MM.1S (cell line): ENCODE results near the gene TTLL9.
A peak's percentile ranks its signal among the peaks of the same experiment; 100 is the strongest.

ENCODE experiments used
- DNase-seq: peaks from one replicate; pipeline ENCODE4 v3.0.0-alpha.2; 2015
- H2AFZ ChIP-seq: fragments of 300-600 bp; sonication (generic); 2 replicates; pipeline ENCODE4 v1.6.0; 2016; ENCODE audit warnings: antibody characterized with exemption, low read length
- H3F3A ChIP-seq: fragments of 300-600 bp; sonication (generic); 2 replicates; pipeline ENCODE4 v1.6.1; 2016; ENCODE audit warnings: mild to moderate bottlenecking, antibody characterized with exemption, low read length, moderate library complexity, mixed read lengths; ENCODE audit not compliant: insufficient read depth
- H3K27ac ChIP-seq: fragments of 300-600 bp; sonication (generic); 2 replicates; pipeline ENCODE4 v1.5.1; 2016; ENCODE audit warnings: mild to moderate bottlenecking, low read length
- H3K27me3 ChIP-seq: fragments of 300-600 bp; sonication (generic); replicated peaks from 2 replicates; pipeline ENCODE4 v1.6.0; 2016; ENCODE audit warnings: low read length; ENCODE audit not compliant: insufficient read depth
- H3K36me3 ChIP-seq: fragments of 300-600 bp; sonication (generic); replicated peaks from 2 replicates; pipeline ENCODE4 v1.6.1; 2016; ENCODE audit warnings: mild to moderate bottlenecking, low read length, mixed read lengths; ENCODE audit not compliant: insufficient read depth
- H3K4me1 ChIP-seq: fragments of 300-600 bp; sonication (generic); 2 replicates; pipeline ENCODE4 v1.6.1; 2016; ENCODE audit warnings: low read length, mixed read lengths
- H3K4me2 ChIP-seq: fragments of 300-600 bp; sonication (generic); 2 replicates; pipeline ENCODE4 v1.6.0; 2016; ENCODE audit warnings: low read depth, low read length
- H3K4me3 ChIP-seq: fragments of 300-600 bp; sonication (generic); 2 replicates; pipeline ENCODE4 v1.5.1; 2016; ENCODE audit warnings: low read length, mixed read lengths
- H3K79me2 ChIP-seq: fragments of 300-600 bp; sonication (generic); 2 replicates; pipeline ENCODE4 v1.6.1; 2016; ENCODE audit warnings: mixed run types, low read length, mixed read lengths
- H3K9ac ChIP-seq: fragments of 300-600 bp; sonication (generic); 2 replicates; pipeline ENCODE4 v1.6.1; 2016; ENCODE audit warnings: low read length, mixed read lengths
- H3K9me2 ChIP-seq: fragments of 300-600 bp; sonication (generic); replicated peaks from 2 replicates; pipeline ENCODE4 v1.6.1; 2016; ENCODE audit warnings: mild to moderate bottlenecking, low read length, mixed read lengths; ENCODE audit not compliant: insufficient read depth
- H3K9me3 ChIP-seq: fragments of 300-600 bp; sonication (generic); replicated peaks from 2 replicates; pipeline ENCODE4 v1.6.1; 2016; ENCODE audit warnings: mild to moderate bottlenecking, low read length, mixed read lengths; ENCODE audit not compliant: insufficient read depth
- H4K20me1 ChIP-seq: fragments of 300-600 bp; sonication (generic); 2 replicates; pipeline ENCODE4 v1.6.1; 2016; ENCODE audit warnings: mild to moderate bottlenecking, low read length, moderate library complexity, mixed read lengths; ENCODE audit not compliant: insufficient read depth
- EZH2 ChIP-seq: fragments of 300-600 bp; sonication (generic); optimal IDR thresholded peaks from 2 replicates; pipeline ENCODE3; 2017; ENCODE audit warnings: low read depth, mild to moderate bottlenecking, antibody characterized with exemption, low read length, mixed read lengths
- EZH2phosphoT487 ChIP-seq: fragments of 300-600 bp; sonication (generic); IDR thresholded peaks from 2 replicates; pipeline ENCODE4 v1.6.1; 2018; ENCODE audit warnings: antibody characterized with exemption, low read length
- TF ChIP-seq, protein P1 (sequence below): fragments of 300-600 bp; sonication (generic); IDR thresholded peaks from 2 replicates; pipeline ENCODE4 v1.5.1; 2016; ENCODE audit warnings: antibody characterized with exemption, low read length, mixed read lengths

The TTLL9 gene

DNA sequence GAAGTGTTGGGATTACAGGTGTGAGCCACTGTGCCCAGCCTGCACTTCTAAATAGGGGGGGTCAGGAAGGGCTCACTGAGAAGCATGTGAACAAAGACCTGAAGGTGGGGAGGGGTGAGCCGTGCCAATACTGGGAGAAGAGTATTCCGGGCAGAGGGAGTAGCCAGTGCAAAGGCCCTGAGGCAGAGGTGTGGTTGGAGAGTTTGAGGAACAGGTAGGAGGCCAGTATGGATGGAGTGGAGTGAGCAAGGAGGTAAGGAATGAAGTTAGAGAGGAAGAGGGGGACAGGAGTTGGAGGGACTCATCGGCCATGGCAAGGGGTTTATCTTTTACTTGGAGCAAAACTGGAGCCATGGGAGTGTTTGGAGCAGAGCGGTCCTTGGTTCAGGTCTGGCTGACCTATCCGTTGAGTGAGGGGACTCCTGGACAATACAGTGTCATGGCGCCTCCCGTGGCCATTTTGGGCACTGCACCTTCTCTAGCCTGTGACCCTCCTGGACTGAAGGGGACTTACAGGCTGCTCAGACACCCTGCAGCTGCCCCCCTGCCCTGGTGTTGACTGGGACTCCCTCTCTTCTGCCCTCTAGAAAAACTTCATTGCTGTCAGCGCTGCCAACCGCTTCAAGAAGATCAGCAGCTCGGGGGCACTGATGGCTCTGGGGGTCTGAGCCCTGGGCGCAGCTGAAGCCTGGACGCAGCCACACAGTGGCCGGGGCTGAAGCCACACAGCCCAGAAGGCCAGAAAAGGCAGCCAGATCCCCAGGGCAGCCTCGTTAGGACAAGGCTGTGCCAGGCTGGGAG is 37.1 kb upstream of the TTLL9 start:
- Histone ChIP-seq H3K4me2 (no peak overlapping the region), H3F3A (no peaks in the 10 kb centered on the region), H3K79me2 (no peaks in the 10 kb centered on the region), H3K36me3 (no peaks in the 10 kb centered on the region), H3K27ac (no peak overlapping the region), H3K9me2 (no peaks in the 10 kb centered on the region), H3K4me3 (no peak overlapping the region), H3K9ac (no peak overlapping the region), H3K27me3 (peaks cover 10% of the 10 kb centered on the region), H4K20me1 (no peaks in the 10 kb centered on the region), H2AFZ (no peak overlapping the region), H3K4me1 (peaks cover 26% of the 10 kb centered on the region), H3K9me3 (no peaks in the 10 kb centered on the region)
- TF ChIP-seq EZH2phosphoT487, result no peak
- TF ChIP-seq EZH2, result no peak
- TF ChIP-seq, protein P1, sequence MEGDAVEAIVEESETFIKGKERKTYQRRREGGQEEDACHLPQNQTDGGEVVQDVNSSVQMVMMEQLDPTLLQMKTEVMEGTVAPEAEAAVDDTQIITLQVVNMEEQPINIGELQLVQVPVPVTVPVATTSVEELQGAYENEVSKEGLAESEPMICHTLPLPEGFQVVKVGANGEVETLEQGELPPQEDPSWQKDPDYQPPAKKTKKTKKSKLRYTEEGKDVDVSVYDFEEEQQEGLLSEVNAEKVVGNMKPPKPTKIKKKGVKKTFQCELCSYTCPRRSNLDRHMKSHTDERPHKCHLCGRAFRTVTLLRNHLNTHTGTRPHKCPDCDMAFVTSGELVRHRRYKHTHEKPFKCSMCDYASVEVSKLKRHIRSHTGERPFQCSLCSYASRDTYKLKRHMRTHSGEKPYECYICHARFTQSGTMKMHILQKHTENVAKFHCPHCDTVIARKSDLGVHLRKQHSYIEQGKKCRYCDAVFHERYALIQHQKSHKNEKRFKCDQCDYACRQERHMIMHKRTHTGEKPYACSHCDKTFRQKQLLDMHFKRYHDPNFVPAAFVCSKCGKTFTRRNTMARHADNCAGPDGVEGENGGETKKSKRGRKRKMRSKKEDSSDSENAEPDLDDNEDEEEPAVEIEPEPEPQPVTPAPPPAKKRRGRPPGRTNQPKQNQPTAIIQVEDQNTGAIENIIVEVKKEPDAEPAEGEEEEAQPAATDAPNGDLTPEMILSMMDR, result peak; percentile 91
- DNase-seq, result peak; percentile 47

DNA sequence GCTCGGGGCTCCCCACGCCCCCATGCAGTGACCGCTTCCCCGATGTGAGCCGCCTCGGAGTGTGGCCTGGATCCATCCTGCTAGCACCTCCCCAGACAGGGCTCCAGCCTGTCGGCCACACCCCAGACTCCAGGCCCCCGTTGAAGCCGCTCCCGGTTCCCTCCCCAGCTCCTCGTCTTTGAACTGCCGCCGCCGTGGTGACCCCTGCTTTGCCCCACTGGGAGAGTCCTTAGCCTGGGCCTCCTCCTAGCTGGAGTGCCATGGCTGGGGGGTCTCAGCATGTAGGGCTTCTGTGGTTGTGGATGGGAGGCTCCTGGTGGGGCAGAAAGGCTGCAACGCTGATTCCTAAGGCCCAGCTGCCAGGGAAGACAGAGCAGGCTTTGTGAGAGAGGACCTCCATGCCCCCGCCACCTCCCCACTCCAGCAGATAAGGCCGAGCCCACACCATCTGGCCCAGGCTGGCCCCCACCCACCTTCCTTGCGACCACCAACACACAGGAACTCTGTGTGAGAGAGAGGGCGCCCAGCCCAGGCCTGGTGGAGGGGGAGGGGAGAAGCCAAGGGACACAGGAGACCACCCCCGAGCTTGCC is 36.4 kb upstream of the TTLL9 start:
- Histone ChIP-seq H3K27ac (no peak overlapping the region), H3K9ac (no peak overlapping the region), H3K27me3 (peaks cover 16% of the 10 kb centered on the region), H3K79me2 (no peaks in the 10 kb centered on the region), H3K4me2 (no peak overlapping the region), H3K4me1 (peaks cover 26% of the 10 kb centered on the region), H3K4me3 (no peak overlapping the region), H3F3A (no peaks in the 10 kb centered on the region), H4K20me1 (no peaks in the 10 kb centered on the region), H2AFZ (no peak overlapping the region), H3K9me2 (no peaks in the 10 kb centered on the region), H3K36me3 (no peaks in the 10 kb centered on the region), H3K9me3 (no peaks in the 10 kb centered on the region)
- TF ChIP-seq, protein P1, result no peak
- TF ChIP-seq EZH2, result no peak
- TF ChIP-seq EZH2phosphoT487, result no peak
- DNase-seq, result no peak

DNA sequence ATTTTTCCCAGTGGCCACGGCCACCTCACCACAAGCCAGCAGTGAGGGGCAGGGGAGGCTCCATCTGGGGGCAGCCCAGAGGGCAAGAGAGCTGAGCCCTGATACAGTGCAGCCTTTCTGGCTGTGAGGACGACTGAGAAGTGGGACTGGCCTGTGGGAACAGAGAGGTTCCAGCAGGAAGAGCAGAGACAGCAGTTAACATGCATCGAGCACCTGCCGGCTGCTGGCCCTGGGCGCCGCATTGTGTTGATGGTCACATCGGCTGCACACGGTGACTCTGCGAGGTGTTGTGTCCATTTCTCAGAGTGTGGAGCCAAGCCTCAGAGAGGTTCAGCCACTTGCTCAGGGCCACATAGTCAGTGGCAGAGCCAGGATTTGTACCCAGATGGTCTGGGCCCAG is 34.9 kb upstream of the TTLL9 start:
- H3K4me2 ChIP-seq, result peak overlapping the region; percentile 62; the same call in 1 of the 2 replicates
- no peak overlapping the region for H3K4me3 ChIP-seq
- peaks cover 25% of the 10 kb centered on the region for H3K27me3 ChIP-seq
- no peaks in the 10 kb centered on the region for H3K79me2 ChIP-seq
- no peaks in the 10 kb centered on the region for H3K9me3 ChIP-seq
- no peaks in the 10 kb centered on the region for H3K9me2 ChIP-seq
- no peaks in the 10 kb centered on the region for H3F3A ChIP-seq
- DNase-seq, result peak; percentile 17
- H3K9ac ChIP-seq, result no peak overlapping the region
- TF ChIP-seq EZH2phosphoT487 (no peak), EZH2 (no peak)
- TF ChIP-seq, protein P1, result no peak
- H3K4me1 ChIP-seq, result peaks cover 26% of the 10 kb centered on the region
- no peak overlapping the region for H3K27ac ChIP-seq
- no peak overlapping the region for H2AFZ ChIP-seq
- H4K20me1 ChIP-seq, result no peaks in the 10 kb centered on the region
- H3K36me3 ChIP-seq, result no peaks in the 10 kb centered on the region
